Natural killer cell treated with Interleukin-12 subunit alpha and Interleukin-12 subunit beta and Interleukin-15 and Interleukin-18, amount 100 ng/mL, for 72 hours (primary cell): ENCODE results near the gene CCDC191. TPM values are rescaled to one million over a fixed set of nuclear protein-coding genes. Genes with fewer than 3 reads are reported as not detected.

ENCODE experiments used
- ATAC-seq, 2 donors: fragments of 150-1000 bp; cut with Tn5 transposase in 1 of 2; sonication (Bioruptor Pico), chemical (Tn5 transposase) in 1 of 2; 2 replicates each; pipeline ENCODE4 v1.10.0; 2021
- DNase-seq: peaks from one replicate; pipeline ENCODE4 v3.0.0; 2022; ENCODE audit warnings: low spot score
- H3K27ac Mint-ChIP-seq, 2 donors: 1 replicate in 1 of 2; 2 replicates in 1 of 2; pipeline ENCODE4 v1.8.0; 2022; ENCODE audit warnings: mixed read lengths in 2 of 2, mild to moderate bottlenecking in 1 of 2, moderate library complexity in 1 of 2
- H3K27me3 Mint-ChIP-seq, 2 donors: 1 replicate in 1 of 2; 2 replicates in 1 of 2; pipeline ENCODE4 v1.8.0; 2022; ENCODE audit warnings: mixed read lengths in 2 of 2
- H3K36me3 Mint-ChIP-seq: one replicate; pipeline ENCODE4 v1.8.0; 2022; ENCODE audit warnings: mixed read lengths
- H3K4me1 Mint-ChIP-seq, 2 donors: 1 replicate in 1 of 2; 2 replicates in 1 of 2; pipeline ENCODE4 v1.8.0; 2022; ENCODE audit warnings: low read depth in 2 of 2, mixed read lengths in 2 of 2, mild to moderate bottlenecking in 1 of 2
- H3K4me3 Mint-ChIP-seq: one replicate; pipeline ENCODE4 v1.8.0; 2022; ENCODE audit warnings: mixed read lengths
- H3K9me3 Mint-ChIP-seq: 2 replicates; pipeline ENCODE4 v1.8.0; 2022; ENCODE audit warnings: mixed read lengths
- total RNA-seq, 2 donors: library from RNA; stranded (reverse); gene quantifications; one replicate each; pipeline ENCODE4 v1.2.3, GENCODE V29; 2022

CCDC191 gene
- 1 to 10 TPM; 3.0 to 3.6 TPM for total RNA-seq

DNA sequence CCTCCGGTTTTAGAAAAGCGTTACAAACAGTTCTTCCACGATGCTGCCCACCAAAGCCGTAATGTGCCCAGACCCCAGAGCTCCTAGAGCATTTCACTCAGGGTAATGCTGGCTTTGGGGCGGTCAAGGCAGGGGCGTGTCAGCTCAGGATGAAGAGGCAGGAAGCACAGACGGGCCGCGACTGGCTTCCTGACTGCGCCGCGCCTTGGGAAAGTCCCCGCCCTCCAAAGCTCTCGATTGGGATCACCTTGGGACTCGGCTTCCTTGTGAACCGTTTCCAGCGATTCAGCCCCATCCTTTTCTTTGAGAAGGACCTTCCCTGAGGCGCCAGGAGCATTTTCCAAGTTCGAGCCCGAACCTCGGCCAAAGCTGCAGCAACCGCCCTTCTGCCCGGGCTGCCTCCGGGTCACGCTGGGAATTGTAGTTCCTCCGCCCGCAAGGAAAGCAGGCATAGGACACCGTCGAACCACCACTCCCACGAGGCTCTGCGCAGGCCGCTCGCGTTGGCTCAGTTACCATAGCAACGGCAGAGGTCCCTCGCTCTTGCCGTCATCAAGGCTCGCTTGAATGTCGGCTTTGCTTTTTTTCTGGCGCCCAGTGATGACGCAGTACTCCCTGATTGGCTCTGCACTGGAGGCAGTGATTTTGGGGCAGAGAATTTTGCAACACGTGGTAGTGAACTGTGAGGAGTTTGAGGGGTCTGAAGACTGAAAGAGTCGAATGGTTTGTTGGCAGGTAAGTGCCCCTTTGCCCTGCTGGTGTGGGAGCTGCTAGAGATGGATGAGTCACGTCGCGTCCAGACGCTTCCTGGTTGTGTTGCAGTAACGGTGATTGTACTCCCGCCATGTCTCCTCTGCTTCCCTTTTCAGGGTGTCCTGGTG, at the start of gene CCDC191, which contains the start of gene QTRT2:
CCDC191 (minus strand) TSS at position 397 of the 881 bp plus-strand sequence; CDS start at position 337, 60 bp downstream.
QTRT2 (plus strand) TSS at position 608 of the 881 bp plus-strand sequence. CDS start 8,521 bp downstream, outside the sequence.
- H3K27ac Mint-ChIP-seq, result peak within 1 kb of the TSS; percentile 93 to 95
- no peaks in the 10 kb centered on the region for H3K27me3 Mint-ChIP-seq
- DNase-seq, result peak; percentile 99
- H3K9me3 Mint-ChIP-seq, result no peaks in the 10 kb centered on the region
- peaks cover 31 to 39% of the 10 kb centered on the region in 2 donors for H3K4me1 Mint-ChIP-seq
- ATAC-seq, result peak; percentile 99
- H3K36me3 Mint-ChIP-seq, result peaks cover 6% of the 10 kb centered on the region
- peak within 1 kb of the TSS; percentile 99 for H3K4me3 Mint-ChIP-seq

DNA sequence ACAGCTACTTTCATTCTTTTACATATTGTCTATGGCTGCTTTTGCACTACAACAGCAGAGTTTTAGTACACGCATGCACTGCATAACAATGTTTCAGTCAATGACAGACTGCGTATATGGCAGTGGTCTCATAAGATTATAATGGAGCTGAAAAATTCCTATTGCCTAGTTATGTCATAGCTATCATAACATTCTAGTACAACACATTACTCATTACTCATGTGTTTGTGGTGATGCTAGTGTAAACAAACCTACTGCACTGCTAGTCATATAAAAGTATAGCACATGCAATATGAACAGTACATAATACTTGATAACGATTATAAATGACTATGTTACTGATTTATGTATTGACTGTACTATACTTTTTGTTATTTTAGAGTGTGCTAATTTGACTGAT, 48.1 kb upstream of the CCDC191 start:
- DNase-seq, result no peak
- ATAC-seq, result no peak
- no peak overlapping the region for H3K4me3 Mint-ChIP-seq
- no peaks in the 10 kb centered on the region for H3K9me3 Mint-ChIP-seq
- no peaks in the 10 kb centered on the region for H3K36me3 Mint-ChIP-seq
- H3K27ac Mint-ChIP-seq, result no peak overlapping the region
- peaks cover 3 to 9% of the 10 kb centered on the region in 2 donors for H3K27me3 Mint-ChIP-seq
- no peaks in the 10 kb centered on the region for H3K4me1 Mint-ChIP-seq

GRCh38 chr3:114103858-114104257, 47.5 kb upstream of the CCDC191 start:
- Mint-ChIP-seq H3K4me3 (no peak overlapping the region), H3K36me3 (no peaks in the 10 kb centered on the region), H3K27ac (no peak overlapping the region), H3K4me1 (no peaks in the 10 kb centered on the region), H3K27me3 (peaks cover 0 to 7% of the 10 kb centered on the region in 2 donors), H3K9me3 (no peaks in the 10 kb centered on the region)
- ATAC-seq (no peak), DNase-seq (no peak)

- Mint-ChIP-seq H3K27ac (no peak overlapping the region), H3K4me1 (no peaks in the 10 kb centered on the region), H3K36me3 (no peaks in the 10 kb centered on the region), H3K4me3 (no peak overlapping the region), H3K27me3 (peaks cover 0 to 7% of the 10 kb centered on the region in 2 donors), H3K9me3 (no peaks in the 10 kb centered on the region)
- ATAC-seq (no peak), DNase-seq (no peak)
These were observed 46.9 kb upstream of the CCDC191 start for GRCh38 chr3:114103181-114103580.

GRCh38 chr3:114101101-114101500, 44.8 kb upstream of the CCDC191 start:
- Mint-ChIP-seq H3K27ac (no peak overlapping the region), H3K36me3 (no peaks in the 10 kb centered on the region), H3K4me1 (no peaks in the 10 kb centered on the region), H3K4me3 (no peak overlapping the region), H3K27me3 (peaks cover 0 to 7% of the 10 kb centered on the region in 2 donors), H3K9me3 (no peaks in the 10 kb centered on the region)
- DNase-seq (no peak), ATAC-seq (no peak)

DNA sequence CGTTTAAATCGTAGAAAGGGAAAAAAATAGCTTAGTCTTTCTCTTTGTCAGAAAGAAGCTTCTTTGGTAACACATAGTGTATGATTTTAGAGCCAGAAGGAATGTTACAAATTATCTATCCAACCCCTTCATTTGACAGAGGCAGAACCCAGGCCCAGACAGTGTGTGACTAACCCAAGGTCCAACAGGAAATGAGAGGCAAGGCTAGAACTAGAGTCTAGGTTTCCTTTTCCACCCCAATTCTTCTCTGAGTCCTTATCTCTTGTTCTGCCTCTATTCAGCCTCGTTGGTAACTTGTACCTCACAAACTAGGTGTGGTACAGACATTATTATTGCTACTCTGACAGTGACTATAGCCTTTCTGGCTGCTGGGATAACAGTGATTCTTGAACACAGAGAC, 39.5 kb upstream of the CCDC191 start:
- no peak for ATAC-seq
- no peak for DNase-seq
- H3K27me3 Mint-ChIP-seq, result peaks cover 12 to 16% of the 10 kb centered on the region in 2 donors
- no peaks in the 10 kb centered on the region for H3K9me3 Mint-ChIP-seq
- no peak overlapping the region for H3K4me3 Mint-ChIP-seq
- no peaks in the 10 kb centered on the region for H3K36me3 Mint-ChIP-seq
- no peak overlapping the region for H3K27ac Mint-ChIP-seq
- H3K4me1 Mint-ChIP-seq, result peaks cover 3 to 5% of the 10 kb centered on the region in 2 donors

- ATAC-seq (no peak), DNase-seq (no peak)
- Mint-ChIP-seq H3K4me3 (no peak overlapping the region), H3K9me3 (no peaks in the 10 kb centered on the region), H3K27me3 (peaks cover 12 to 16% of the 10 kb centered on the region in 2 donors), H3K36me3 (no peaks in the 10 kb centered on the region), H3K27ac (no peak overlapping the region), H3K4me1 (peaks cover 3 to 5% of the 10 kb centered on the region in 2 donors)
These were observed 37.3 kb upstream of the CCDC191 start for GRCh38 chr3:114093596-114093995.

DNA sequence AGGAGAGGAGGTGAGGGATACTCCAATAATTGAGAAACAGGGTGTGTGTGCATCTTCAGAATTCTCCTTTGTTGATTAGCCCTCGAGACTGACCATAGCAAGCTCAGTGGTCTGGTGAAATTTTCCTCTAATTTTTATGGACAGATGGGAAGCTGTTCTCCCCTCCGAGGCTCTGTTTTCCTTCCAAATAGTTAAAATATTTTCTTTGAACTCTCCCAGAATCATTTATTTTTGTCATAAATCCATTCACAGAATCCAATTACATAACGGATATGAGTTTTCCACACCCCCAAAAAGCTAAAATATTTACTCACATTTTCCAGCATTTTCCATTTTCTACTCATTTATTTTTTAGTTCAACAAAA, 36.7 kb upstream of the CCDC191 start:
- Mint-ChIP-seq H3K4me3 (no peak overlapping the region), H3K9me3 (no peaks in the 10 kb centered on the region), H3K27ac (no peak overlapping the region), H3K36me3 (no peaks in the 10 kb centered on the region), H3K27me3 (peaks cover 12 to 16% of the 10 kb centered on the region in 2 donors), H3K4me1 (peaks cover 3 to 5% of the 10 kb centered on the region in 2 donors)
- no peak for ATAC-seq
- no peak for DNase-seq

DNA sequence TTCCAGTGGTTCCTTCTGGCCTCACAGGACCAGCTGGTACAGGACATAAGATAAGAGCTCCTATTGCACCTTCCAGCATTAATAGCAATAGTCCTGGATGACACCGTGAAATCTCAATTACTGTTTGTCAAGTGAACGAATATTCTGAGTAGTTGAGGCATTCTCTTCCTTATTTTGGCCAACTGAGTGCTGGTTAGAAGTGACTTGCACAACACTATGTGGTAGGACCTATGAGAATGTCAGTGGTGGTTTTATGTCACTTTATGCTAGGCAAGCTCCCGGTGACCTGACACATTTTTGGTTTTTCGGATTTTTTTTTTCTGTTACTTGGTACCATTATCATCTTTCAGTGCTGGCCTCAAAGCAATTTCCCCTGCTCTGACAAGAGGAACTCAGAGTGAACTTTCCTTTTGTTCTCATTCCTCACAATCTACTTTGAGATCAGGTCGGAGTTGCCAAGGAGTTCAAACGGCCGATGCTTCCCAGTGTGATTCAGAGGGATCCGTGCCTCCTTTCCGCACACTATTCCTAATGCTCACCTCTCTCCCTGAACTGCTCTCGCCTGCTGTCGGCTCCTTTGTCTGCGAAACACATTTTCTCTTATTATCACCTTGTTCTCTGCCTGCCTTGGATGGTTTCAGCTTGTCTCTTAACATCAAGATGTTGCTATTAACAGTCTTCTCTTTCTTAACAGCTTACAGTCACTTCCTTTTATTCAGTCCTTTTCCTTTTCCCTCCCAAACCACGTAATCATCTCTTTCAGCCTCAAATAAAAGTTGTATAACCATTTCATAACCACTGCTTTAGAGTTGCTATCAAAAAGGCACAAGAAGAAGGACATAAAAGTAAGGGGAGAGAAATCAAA, 36.1 kb upstream of the CCDC191 start:
- Mint-ChIP-seq H3K4me1 (peaks cover 3 to 5% of the 10 kb centered on the region in 2 donors), H3K4me3 (no peak overlapping the region), H3K27ac (no peak overlapping the region), H3K9me3 (no peaks in the 10 kb centered on the region), H3K27me3 (peaks cover 12 to 16% of the 10 kb centered on the region in 2 donors), H3K36me3 (no peaks in the 10 kb centered on the region)
- ATAC-seq (no peak), DNase-seq (no peak)

GRCh38 chr3:114089675-114090074, 33.3 kb upstream of the CCDC191 start:
- DNase-seq (no peak), ATAC-seq (no peak)
- Mint-ChIP-seq H3K27me3 (peaks cover 12 to 14% of the 10 kb centered on the region in 2 donors), H3K36me3 (peaks cover 15% of the 10 kb centered on the region), H3K4me3 (no peak overlapping the region), H3K27ac (no peak overlapping the region), H3K9me3 (no peaks in the 10 kb centered on the region), H3K4me1 (peaks cover 3 to 5% of the 10 kb centered on the region in 2 donors)

GRCh38 chr3:114086356-114086755, 30.0 kb upstream of the CCDC191 start:
- no peak overlapping the region for H3K27ac Mint-ChIP-seq
- H3K27me3 Mint-ChIP-seq, result no peaks in the 10 kb centered on the region
- no peak for DNase-seq
- ATAC-seq, result no peak
- H3K4me3 Mint-ChIP-seq, result no peak overlapping the region
- H3K9me3 Mint-ChIP-seq, result no peaks in the 10 kb centered on the region
- H3K4me1 Mint-ChIP-seq, result no peaks in the 10 kb centered on the region
- peaks cover 21% of the 10 kb centered on the region for H3K36me3 Mint-ChIP-seq

- no peaks in the 10 kb centered on the region for H3K4me1 Mint-ChIP-seq
- ATAC-seq, result no peak
- H3K27me3 Mint-ChIP-seq, result no peaks in the 10 kb centered on the region
- no peaks in the 10 kb centered on the region for H3K9me3 Mint-ChIP-seq
- H3K36me3 Mint-ChIP-seq, result peaks cover 28% of the 10 kb centered on the region
- no peak for DNase-seq
- H3K4me3 Mint-ChIP-seq, result no peak overlapping the region
- no peak overlapping the region for H3K27ac Mint-ChIP-seq
These were observed 26.8 kb upstream of the CCDC191 start for GRCh38 chr3:114083112-114083511.

GRCh38 chr3:114081037-114081436, 24.7 kb upstream of the CCDC191 start:
- Mint-ChIP-seq H3K27ac (no peak overlapping the region), H3K27me3 (no peaks in the 10 kb centered on the region), H3K4me1 (no peaks in the 10 kb centered on the region), H3K36me3 (peaks cover 31% of the 10 kb centered on the region), H3K9me3 (no peaks in the 10 kb centered on the region), H3K4me3 (no peak overlapping the region)
- no peak for ATAC-seq
- no peak for DNase-seq

- DNase-seq (no peak), ATAC-seq (no peak)
- Mint-ChIP-seq H3K27ac (no peak overlapping the region), H3K27me3 (no peaks in the 10 kb centered on the region), H3K36me3 (peaks cover 25% of the 10 kb centered on the region), H3K4me3 (no peak overlapping the region), H3K4me1 (no peaks in the 10 kb centered on the region), H3K9me3 (no peaks in the 10 kb centered on the region)
These were observed 23.9 kb upstream of the CCDC191 start for GRCh38 chr3:114080201-114080600.
